Activated CD8-positive, alpha-beta T cell treated with anti-CD3 and anti-CD28 coated beads, Interleukin-2, amount 10 ng/mL, durations not matched to agents 7 days and 5 days (primary cell): Measurements from ENCODE around the gene GPR4. TPM values are rescaled to one million over a fixed set of nuclear protein-coding genes. Genes with fewer than 3 reads are reported as not detected.

Experiments
- ATAC-seq: fragments of 150-1000 bp; cut with Tn5 transposase; one replicate; pipeline ENCODE4 v1.10.0; 2021; ENCODE audit warnings: moderate library complexity
- CTCF ChIA-PET: fragments of 350-600 bp; sonication (Branson Sonifier 250); formaldehyde crosslinking; loops from one replicate; lab custom pipeline; 2021; ENCODE audit warnings: antibody characterized with exemption; lab: Charles Lee
- POLR2A ChIA-PET: fragments of 350-600 bp; sonication (Branson Sonifier 250); formaldehyde crosslinking; loops from one replicate; lab custom pipeline; 2021; ENCODE audit warnings: antibody characterized with exemption; lab: Charles Lee
- DNase-seq: peaks from one replicate; pipeline ENCODE4 v3.0.0-alpha.2; 2020
- H3K27ac Mint-ChIP-seq: one replicate; pipeline ENCODE4 v1.8.0; 2021; ENCODE audit warnings: mild to moderate bottlenecking, mixed read lengths
- H3K27me3 Mint-ChIP-seq: one replicate; pipeline ENCODE4 v1.8.0; 2021; ENCODE audit warnings: low read depth, mixed read lengths
- H3K36me3 Mint-ChIP-seq: one replicate; pipeline ENCODE4 v1.8.0; 2021; ENCODE audit warnings: low read depth, mixed read lengths
- H3K4me1 Mint-ChIP-seq: one replicate; pipeline ENCODE4 v1.8.0; 2021; ENCODE audit warnings: low read depth, mixed read lengths
- H3K4me3 Mint-ChIP-seq: one replicate; pipeline ENCODE4 v1.8.0; 2021; ENCODE audit warnings: mild to moderate bottlenecking, mixed read lengths
- H3K9me3 Mint-ChIP-seq: one replicate; pipeline ENCODE4 v1.8.0; 2022; ENCODE audit warnings: mixed read lengths; ENCODE audit not compliant: insufficient read depth
- total RNA-seq, 2 experiments: library from RNA; stranded (reverse); gene quantifications; one replicate each; pipeline ENCODE4 v1.2.3, GENCODE V29; 2021

GPR4 gene
- total RNA-seq, 2 experiments from 2014 or later = not detected

DNA sequence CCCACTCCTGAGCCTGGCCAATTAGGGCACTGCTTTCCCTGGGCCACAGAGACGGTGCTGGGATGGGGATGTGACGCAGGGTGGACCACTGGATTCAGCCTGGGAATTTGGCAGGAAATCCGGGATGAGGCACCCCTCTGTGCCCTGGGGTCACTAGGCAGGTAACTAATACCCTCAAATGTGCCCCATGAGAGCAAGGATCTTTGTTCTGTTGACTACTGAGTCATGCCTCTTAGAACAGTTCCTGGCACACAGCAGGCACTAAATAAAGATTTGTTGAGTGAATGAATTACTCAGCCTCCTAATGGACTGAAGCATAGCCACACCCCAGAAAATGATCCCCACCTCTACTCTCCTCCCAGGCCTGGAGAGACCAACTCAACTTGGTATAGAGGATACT lies 33.3 kb downstream of the GPR4 start:
- POLR2A ChIA-PET = no interaction called here
- DNase-seq (no peak), ATAC-seq (no peak)
- H3K27me3 Mint-ChIP-seq = no peaks in the 10 kb centered on the region
- no peak overlapping the region for H3K27ac Mint-ChIP-seq
- no peak overlapping the region for H3K4me3 Mint-ChIP-seq
- no peaks in the 10 kb centered on the region for H3K36me3 Mint-ChIP-seq
- H3K9me3 Mint-ChIP-seq = no peaks in the 10 kb centered on the region
- peaks cover 16% of the 10 kb centered on the region for H3K4me1 Mint-ChIP-seq
- CTCF ChIA-PET = interaction anchor here (1.3 to 2.7 kb wide), 2 partner anchors 11 to 84 kb away, joined by 5 to 15 read pairs; no protein-coding TSS in a partner anchor

- no peaks in the 10 kb centered on the region for H3K36me3 Mint-ChIP-seq
- H3K27ac Mint-ChIP-seq = no peak overlapping the region
- ATAC-seq (no peak), DNase-seq (no peak)
- no peak overlapping the region for H3K4me3 Mint-ChIP-seq
- H3K27me3 Mint-ChIP-seq = no peaks in the 10 kb centered on the region
- CTCF ChIA-PET = interaction anchor here (0.8 to 2.7 kb wide), 3 partner anchors 10 to 89 kb away, joined by 3 to 15 read pairs (median 5); no protein-coding TSS in a partner anchor
- peaks cover 26% of the 10 kb centered on the region for H3K4me1 Mint-ChIP-seq
- no peaks in the 10 kb centered on the region for H3K9me3 Mint-ChIP-seq
- POLR2A ChIA-PET = no interaction called here
These were observed 34.4 kb downstream of the GPR4 start for GRCh38 chr19:45567609-45568008.

GRCh38 chr19:45564131-45564780 lies 37.8 kb downstream of the GPR4 start:
- ChIA-PET CTCF (interaction anchor here (0.7 to 2.3 kb wide), 3 partner anchors 38 to 86 kb away, joined by 3 to 7 read pairs (median 3); no protein-coding TSS in a partner anchor), POLR2A (interaction anchor here (1.2 kb wide), 1 partner anchor 10 kb away, joined by 3 read pairs; no protein-coding TSS in a partner anchor)
- no peaks in the 10 kb centered on the region for H3K27me3 Mint-ChIP-seq
- no peak overlapping the region for H3K4me3 Mint-ChIP-seq
- ATAC-seq (no peak), DNase-seq (no peak)
- peak overlapping the region; percentile 80 for H3K27ac Mint-ChIP-seq
- H3K4me1 Mint-ChIP-seq = peaks cover 29% of the 10 kb centered on the region
- H3K9me3 Mint-ChIP-seq = no peaks in the 10 kb centered on the region
- peaks cover 4% of the 10 kb centered on the region for H3K36me3 Mint-ChIP-seq

- ChIA-PET POLR2A (no interaction called here), CTCF (no interaction called here)
- H3K27ac Mint-ChIP-seq = no peak overlapping the region
These were observed 41.3 kb downstream of the GPR4 start for GRCh38 chr19:45560686-45561085.

DNA sequence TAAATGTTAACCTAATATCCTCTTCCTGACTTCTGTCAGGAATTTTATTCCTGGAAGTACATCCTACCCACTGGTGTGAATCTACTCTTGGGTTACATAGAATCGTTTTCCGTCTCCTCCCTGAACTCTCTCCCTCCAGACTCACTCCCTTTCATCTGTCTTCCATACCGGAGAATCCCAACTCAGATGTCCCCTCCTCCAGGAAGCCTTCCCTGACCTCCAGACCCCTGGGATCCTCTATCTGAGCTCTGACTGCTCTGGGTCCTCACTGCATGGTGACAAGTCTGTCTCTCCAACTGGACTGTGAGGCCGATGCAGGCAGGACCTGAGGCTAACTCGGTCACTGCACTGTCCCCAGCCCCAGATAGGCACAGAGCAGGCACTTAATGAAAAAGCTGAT lies 42.0 kb downstream of the GPR4 start:
- Mint-ChIP-seq H3K36me3 (peaks cover 4% of the 10 kb centered on the region), H3K27ac (peak overlapping the region; percentile 43), H3K4me3 (no peak overlapping the region)

More at GRCh38 chr19:45560686-45561085, 41.3 kb downstream of the GPR4 start:
- H3K27me3 Mint-ChIP-seq = no peaks in the 10 kb centered on the region
- DNase-seq (no peak), ATAC-seq (no peak)
- H3K4me3 Mint-ChIP-seq = no peak overlapping the region
- H3K4me1 Mint-ChIP-seq = peaks cover 39% of the 10 kb centered on the region
- H3K9me3 Mint-ChIP-seq = no peaks in the 10 kb centered on the region
- H3K36me3 Mint-ChIP-seq = peaks cover 4% of the 10 kb centered on the region

DNA sequence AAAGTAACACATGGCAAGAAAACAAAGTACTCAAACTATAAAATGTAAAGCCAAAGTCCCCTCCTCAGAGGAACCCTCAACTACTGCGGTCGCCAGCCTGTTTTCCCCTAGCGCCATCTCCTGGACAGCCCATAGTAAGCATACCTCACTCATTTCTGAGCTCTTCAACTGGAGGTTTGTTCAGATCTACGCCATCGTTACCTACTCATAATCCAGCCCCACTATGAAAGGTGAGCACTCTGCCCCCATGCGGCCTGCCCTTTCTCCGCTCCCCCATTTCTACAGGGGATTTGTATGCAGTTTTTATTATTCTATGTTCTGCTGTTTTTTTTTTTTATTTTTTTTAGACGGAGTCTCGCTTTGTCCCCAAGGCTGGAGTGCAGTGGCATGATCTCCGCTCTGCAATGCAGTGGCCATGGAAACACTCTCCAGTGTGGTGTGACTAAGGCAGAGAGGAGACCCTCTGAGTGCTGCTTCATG lies 43.6 kb downstream of the GPR4 start:
- peak; percentile 82 for DNase-seq
- Mint-ChIP-seq H3K4me1 (peaks cover 28% of the 10 kb centered on the region), H3K9me3 (no peaks in the 10 kb centered on the region), H3K27ac (peak overlapping the region; percentile 62), H3K27me3 (no peaks in the 10 kb centered on the region), H3K36me3 (peaks cover 4% of the 10 kb centered on the region), H3K4me3 (no peak overlapping the region)
- peak; percentile 98 for ATAC-seq
- CTCF ChIA-PET = interaction anchor here (0.5 to 2.8 kb wide), 41 partner anchors 9 to 328 kb away, joined by 3 to 30 read pairs (median 5); partner anchors contain the start of genes GIPR, IRF2BP1, OPA3 and QPCTL
- POLR2A ChIA-PET = no interaction called here

More for the DNA sequence above, 42.0 kb downstream of the GPR4 start:
- ATAC-seq (no peak), DNase-seq (no peak)
- Mint-ChIP-seq H3K9me3 (no peaks in the 10 kb centered on the region), H3K27me3 (no peaks in the 10 kb centered on the region), H3K4me1 (peaks cover 39% of the 10 kb centered on the region)
- ChIA-PET CTCF (no interaction called here), POLR2A (no interaction called here)

- ChIA-PET CTCF (interaction anchor here (2.1 to 2.8 kb wide), 6 partner anchors 8 to 78 kb away, joined by 14 to 28 read pairs (median 18); no protein-coding TSS in a partner anchor), POLR2A (no interaction called here)
- Mint-ChIP-seq H3K4me1 (peaks cover 19% of the 10 kb centered on the region), H3K9me3 (no peaks in the 10 kb centered on the region), H3K27ac (no peak overlapping the region), H3K4me3 (no peak overlapping the region), H3K27me3 (no peaks in the 10 kb centered on the region), H3K36me3 (peaks cover 8% of the 10 kb centered on the region)
- DNase-seq (no peak), ATAC-seq (no peak)
These were observed 45.2 kb downstream of the GPR4 start for GRCh38 chr19:45556835-45557234.

DNA sequence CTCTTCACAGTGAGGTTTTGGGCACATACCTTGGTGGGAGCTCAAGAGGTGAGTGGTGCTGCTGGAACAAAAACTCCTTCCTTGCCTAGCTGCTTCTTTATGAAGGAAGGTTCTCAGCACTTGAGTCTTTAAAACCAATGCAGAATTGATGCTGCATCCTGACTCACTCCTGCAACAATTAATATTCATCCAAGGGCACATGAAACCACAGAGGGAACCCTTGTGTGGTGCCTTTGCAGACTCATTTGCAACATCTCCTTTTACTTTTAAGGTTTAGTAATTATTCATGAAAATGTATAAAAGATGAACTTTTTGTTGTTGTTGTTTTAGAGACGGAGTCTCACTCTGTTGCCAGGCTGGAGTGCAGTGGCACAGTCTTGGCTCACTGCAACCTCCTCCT lies 47.5 kb downstream of the GPR4 start:
- Mint-ChIP-seq H3K27me3 (no peaks in the 10 kb centered on the region), H3K27ac (no peak overlapping the region), H3K36me3 (peaks cover 4% of the 10 kb centered on the region), H3K9me3 (no peaks in the 10 kb centered on the region), H3K4me1 (peaks cover 9% of the 10 kb centered on the region), H3K4me3 (no peak overlapping the region)
- no peak for ATAC-seq
- DNase-seq = no peak
- ChIA-PET POLR2A (no interaction called here), CTCF (no interaction called here)

DNA sequence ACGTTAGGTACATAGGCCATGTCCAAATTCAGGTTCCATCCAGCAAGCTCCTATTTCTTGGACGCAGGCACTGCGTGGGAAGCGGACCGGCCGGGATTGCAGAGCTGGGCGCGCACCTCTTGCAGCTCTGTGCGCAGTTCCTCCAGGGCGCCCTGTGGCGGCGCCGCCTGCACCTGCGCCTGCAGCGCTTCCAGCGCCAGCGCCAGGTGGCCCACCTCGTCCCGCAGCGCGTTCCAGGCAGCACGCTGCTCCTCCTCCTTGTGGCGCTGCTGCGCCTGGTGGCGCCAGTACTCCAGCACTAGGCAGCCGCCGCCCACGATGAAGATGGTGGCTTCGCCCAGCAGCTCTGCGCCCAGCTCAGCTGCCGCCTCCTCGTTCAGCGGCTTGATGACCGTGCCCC lies 48.5 kb downstream of the GPR4 start:
- Mint-ChIP-seq H3K9me3 (no peaks in the 10 kb centered on the region), H3K36me3 (peaks cover 4% of the 10 kb centered on the region), H3K27me3 (no peaks in the 10 kb centered on the region), H3K27ac (no peak overlapping the region), H3K4me1 (peaks cover 4% of the 10 kb centered on the region), H3K4me3 (no peak overlapping the region)
- POLR2A ChIA-PET = interaction anchor here (0.8 kb wide), 1 partner anchor 10 kb away, joined by 3 read pairs; no protein-coding TSS in a partner anchor
- no peak for ATAC-seq
- no peak for DNase-seq
- CTCF ChIA-PET = no interaction called here

DNA sequence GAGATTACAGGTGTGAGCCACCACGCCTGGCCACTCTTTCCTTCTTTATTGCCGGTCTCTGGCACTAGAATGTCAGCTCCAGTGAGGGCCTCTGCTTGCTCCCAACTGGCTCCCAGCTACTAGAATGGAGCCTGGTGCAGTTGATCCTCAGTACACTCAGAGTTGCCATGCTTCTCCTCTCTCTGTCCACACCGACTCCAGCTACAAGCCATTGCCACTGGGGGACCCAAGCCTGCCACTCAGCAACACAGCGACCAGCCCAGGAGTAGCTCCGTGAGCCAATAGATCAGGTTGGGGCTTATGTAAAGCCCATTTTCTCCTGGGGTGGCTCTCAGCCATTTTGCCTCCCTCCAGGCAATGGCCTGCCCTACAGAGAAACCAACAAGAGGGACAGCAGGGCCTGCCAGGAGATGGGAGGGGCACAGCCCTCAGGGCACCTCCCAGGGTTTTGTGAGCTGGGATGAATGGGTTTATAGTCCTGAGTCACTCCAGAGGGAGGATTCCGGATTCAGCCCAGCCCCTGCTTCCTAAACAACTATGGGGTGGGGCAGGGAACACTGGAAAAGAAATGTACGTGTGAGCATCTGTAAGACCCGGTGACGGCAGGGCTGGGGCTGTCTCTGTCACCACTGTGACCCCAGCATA lies 53.9 kb downstream of the GPR4 start:
- Mint-ChIP-seq H3K4me3 (no peak overlapping the region), H3K36me3 (peaks cover 3% of the 10 kb centered on the region), H3K4me1 (peaks cover 2% of the 10 kb centered on the region), H3K27ac (no peak overlapping the region), H3K9me3 (no peaks in the 10 kb centered on the region), H3K27me3 (no peaks in the 10 kb centered on the region)
- DNase-seq (no peak), ATAC-seq (no peak)
- ChIA-PET CTCF (interaction anchor here (4.5 kb wide), 1 partner anchor 10 kb away, joined by 28 read pairs; no protein-coding TSS in a partner anchor), POLR2A (no interaction called here)

- H3K27ac Mint-ChIP-seq = no peak overlapping the region
- DNase-seq (no peak), ATAC-seq (no peak)
- H3K27me3 Mint-ChIP-seq = no peaks in the 10 kb centered on the region
- POLR2A ChIA-PET = no interaction called here
- peaks cover 2% of the 10 kb centered on the region for H3K4me1 Mint-ChIP-seq
- CTCF ChIA-PET = interaction anchor here (4.5 kb wide), 1 partner anchor 11 kb away, joined by 28 read pairs; no protein-coding TSS in a partner anchor
- no peaks in the 10 kb centered on the region for H3K9me3 Mint-ChIP-seq
- H3K4me3 Mint-ChIP-seq = no peak overlapping the region
- H3K36me3 Mint-ChIP-seq = no peaks in the 10 kb centered on the region
These were observed 54.7 kb downstream of the GPR4 start for GRCh38 chr19:45547211-45547770.
